ENCODE data around the gene SYMPK. TPM values are rescaled to one million over a fixed set of nuclear protein-coding genes. Genes with fewer than 3 reads are reported as not detected.

The SYMPK gene
- total RNA-seq, 1 experiment from 2014 or later, result 32.6 TPM

- no peaks in the 10 kb centered on the region for H3K27me3 ChIP-seq
- peaks cover 12% of the 10 kb centered on the region; the same call in 1 of the 2 replicates for H3K4me1 ChIP-seq
- peak overlapping the region; percentile 48 for H3K4me3 ChIP-seq
- DNase-seq, result peak; percentile 98 to 99
- no peaks in the 10 kb centered on the region for H3K9me3 ChIP-seq (replicated peaks)
- peak overlapping the region; percentile 58 for H3K27ac ChIP-seq
- H3K36me3 ChIP-seq, result peaks cover 26% of the 10 kb centered on the region
Measured at GRCh38 chr19:45770192-45771101, 92.5 kb downstream of the SYMPK start.

- Histone ChIP-seq H3K9me3 (replicated peaks) (no peaks in the 10 kb centered on the region), H3K4me3 (peak overlapping the region; percentile 48), H3K27me3 (no peaks in the 10 kb centered on the region), H3K4me1 (peaks cover 17% of the 10 kb centered on the region; the same call in 1 of the 2 replicates), H3K36me3 (peaks cover 22% of the 10 kb centered on the region), H3K27ac (no peak overlapping the region)
- DNase-seq, result no peak
Measured at GRCh38 chr19:45769821-45770191, 93.1 kb downstream of the SYMPK start.

GRCh38 chr19:45768984-45769782 lies 93.8 kb downstream of the SYMPK start, which contains the start of gene SIX5:
TSS of gene SIX5 (minus strand) at chr19:45769252. CDS start at chr19:45768844, 408 bp downstream.
- H3K4me1 ChIP-seq, result peaks cover 21% of the 10 kb centered on the region; the same call in 1 of the 2 replicates
- H3K9me3 ChIP-seq (replicated peaks), result no peaks in the 10 kb centered on the region
- H3K36me3 ChIP-seq, result peaks cover 15% of the 10 kb centered on the region
- H3K27me3 ChIP-seq, result no peaks in the 10 kb centered on the region; the same call in 1 of the 2 replicates
- peak within 1 kb of the TSS; percentile 53; the same call in 1 of the 2 replicates for H3K27ac ChIP-seq
- peak; percentile 98 to 99 for DNase-seq
- H3K4me3 ChIP-seq, result peak within 1 kb of the TSS; percentile 64

GRCh38 chr19:45768655-45768983 lies 94.3 kb downstream of the SYMPK start:
- H3K4me1 ChIP-seq, result peaks cover 27% of the 10 kb centered on the region
- DNase-seq, result peak in 1 of 2 experiments; percentile 55

GRCh38 chr19:45767881-45768654 lies 94.9 kb downstream of the SYMPK start:
- peaks cover 10% of the 10 kb centered on the region for H3K27me3 ChIP-seq
- H3K36me3 ChIP-seq, result peaks cover 10% of the 10 kb centered on the region
- H3K4me1 ChIP-seq, result peaks cover 22% of the 10 kb centered on the region
- H3K27ac ChIP-seq, result peak overlapping the region; percentile 6; the same call in 1 of the 2 replicates
- H3K4me3 ChIP-seq, result peak overlapping the region; percentile 64
- no peaks in the 10 kb centered on the region for H3K9me3 ChIP-seq (replicated peaks)
- peak; percentile 53 to 64 for DNase-seq

More at GRCh38 chr19:45768655-45768983, 94.3 kb downstream of the SYMPK start:
- Histone ChIP-seq H3K36me3 (peaks cover 15% of the 10 kb centered on the region), H3K27ac (peak overlapping the region; percentile 53; the same call in 1 of the 2 replicates), H3K4me3 (peak overlapping the region; percentile 64), H3K9me3 (replicated peaks) (no peaks in the 10 kb centered on the region), H3K27me3 (peaks cover 5% of the 10 kb centered on the region)

- Histone ChIP-seq H3K9me3 (replicated peaks) (no peaks in the 10 kb centered on the region), H3K4me3 (peak overlapping the region; percentile 64), H3K27me3 (peaks cover 10% of the 10 kb centered on the region), H3K27ac (no peak overlapping the region), H3K4me1 (peaks cover 22% of the 10 kb centered on the region), H3K36me3 (peaks cover 6% of the 10 kb centered on the region)
- peak; percentile 81 to 85 for DNase-seq
Measured at GRCh38 chr19:45767410-45767880, 95.5 kb downstream of the SYMPK start.

GRCh38 chr19:45766869-45767346 lies 96.0 kb downstream of the SYMPK start:
- peaks cover 22% of the 10 kb centered on the region for H3K4me1 ChIP-seq

GRCh38 chr19:45766296-45766868 lies 96.6 kb downstream of the SYMPK start:
- no peak overlapping the region for H3K27ac ChIP-seq
- H3K36me3 ChIP-seq, result no peaks in the 10 kb centered on the region; the same call in 1 of the 2 replicates
- H3K27me3 ChIP-seq, result peaks cover 10% of the 10 kb centered on the region
- peaks cover 22% of the 10 kb centered on the region for H3K4me1 ChIP-seq
- H3K4me3 ChIP-seq, result peak overlapping the region; percentile 64
- DNase-seq, result no peak
- no peaks in the 10 kb centered on the region for H3K9me3 ChIP-seq (replicated peaks)

More at GRCh38 chr19:45766869-45767346, 96.0 kb downstream of the SYMPK start:
- Histone ChIP-seq H3K27ac (no peak overlapping the region), H3K27me3 (peaks cover 10% of the 10 kb centered on the region), H3K4me3 (peak overlapping the region; percentile 64), H3K36me3 (peaks cover under 1% of the 10 kb centered on the region), H3K9me3 (replicated peaks) (no peaks in the 10 kb centered on the region)
- peak in 1 of 2 experiments; percentile 51 for DNase-seq

GRCh38 chr19:45765702-45766295 lies 97.1 kb downstream of the SYMPK start:
- Histone ChIP-seq H3K27me3 (peaks cover 10% of the 10 kb centered on the region), H3K9me3 (replicated peaks) (no peaks in the 10 kb centered on the region), H3K4me1 (peaks cover 22% of the 10 kb centered on the region), H3K27ac (no peak overlapping the region), H3K4me3 (no peak overlapping the region), H3K36me3 (no peaks in the 10 kb centered on the region)
- DNase-seq, result no peak

Other genes with a start within 250 kb of the SYMPK start
- gene EML2, start 223.8 kb downstream of the SYMPK start, total RNA-seq (2014; rRNA removed; shearing (Covaris generic)), result 3.0 and 5.8 TPM in 2 replicates
- gene GIPR, start 194.9 kb downstream of the SYMPK start, total RNA-seq (2014; rRNA removed; shearing (Covaris generic)), result 0.12 and 0.38 TPM in 2 replicates
- 434 and 487 TPM in 2 replicates for gene SNRPD2, start 171.2 kb downstream of the SYMPK start, total RNA-seq (2014; rRNA removed; shearing (Covaris generic))
- gene QPCTL, start 170.5 kb downstream of the SYMPK start, total RNA-seq (2014; rRNA removed; shearing (Covaris generic)), result 9.8 and 10.6 TPM in 2 replicates
- gene FBXO46, start 132.3 kb downstream of the SYMPK start, total RNA-seq (2014; rRNA removed; shearing (Covaris generic)), result 9.3 and 10.8 TPM in 2 replicates
- gene MEIOSIN, start 129.7 kb downstream of the SYMPK start, total RNA-seq (2014; rRNA removed; shearing (Covaris generic)), result 0.08 TPM in 1 of 2 replicates, not detected in the other
- 6.0 and 6.6 TPM in 2 replicates for gene SIX5, start 93.9 kb downstream of the SYMPK start, total RNA-seq (2014; rRNA removed; shearing (Covaris generic))
- gene DMPK, start 80.7 kb downstream of the SYMPK start, total RNA-seq (2014; rRNA removed; shearing (Covaris generic)), result 79.8 and 84.2 TPM in 2 replicates
- 43.5 and 52.9 TPM in 2 replicates for gene DMWD, start 70.3 kb downstream of the SYMPK start, total RNA-seq (2014; rRNA removed; shearing (Covaris generic))
- 0.22 TPM in 1 of 2 replicates, not detected in the other for gene RSPH6A, start 47.8 kb downstream of the SYMPK start, total RNA-seq (2014; rRNA removed; shearing (Covaris generic))
- gene FOXA3, start 1.2 kb upstream of the SYMPK start, total RNA-seq (2014; rRNA removed; shearing (Covaris generic)), result 0.45 and 0.53 TPM in 2 replicates
- 31.0 and 31.4 TPM in 2 replicates for gene IRF2BP1, start 23.0 kb upstream of the SYMPK start, total RNA-seq (2014; rRNA removed; shearing (Covaris generic))
- gene MYPOP, start 39.5 kb upstream of the SYMPK start, total RNA-seq (2014; rRNA removed; shearing (Covaris generic)), result 1.8 and 2.5 TPM in 2 replicates
- not detected in 2 replicates for gene NANOS2, start 51.6 kb upstream of the SYMPK start, total RNA-seq (2014; rRNA removed; shearing (Covaris generic))
- 0.02 TPM in 1 of 2 replicates, not detected in the other for gene NOVA2, start 110.7 kb upstream of the SYMPK start, total RNA-seq (2014; rRNA removed; shearing (Covaris generic))
- gene CCDC61, start 132.3 kb upstream of the SYMPK start, total RNA-seq (2014; rRNA removed; shearing (Covaris generic)), result 3.0 and 4.0 TPM in 2 replicates
- gene PGLYRP1, start 159.9 kb upstream of the SYMPK start, total RNA-seq (2014; rRNA removed; shearing (Covaris generic)), result not detected in 2 replicates
- not detected in 2 replicates for gene IGFL4, start 177.9 kb upstream of the SYMPK start, total RNA-seq (2014; rRNA removed; shearing (Covaris generic))